Panc1 (cell line): ENCODE results near the gene EYA3. TPM values are rescaled to one million over a fixed set of nuclear protein-coding genes. Genes with fewer than 3 reads are reported as not detected.

Source experiments
- ATAC-seq: fragments of 200-7000 bp; cut with Tn5 transposase; 2 replicates; pipeline ENCODE4 v1.9.1; 2020; ENCODE audit warnings: mild to moderate bottlenecking, moderate library complexity
- BruUV-seq: library from RNA; stranded (reverse); fragments of 400-500 nt; replicated peaks from 2 replicates; lab custom pipeline; 2021; lab: Mats Ljungman, UMichigan
- CTCF ChIA-PET: fragments of 300-600 bp; sonication (Branson Sonifier 250); formaldehyde crosslinking; loops from one replicate; lab custom pipeline; 2022; ENCODE audit warnings: antibody characterized with exemption; lab: Charles Lee
- POLR2A ChIA-PET: fragments of 300-600 bp; sonication (Branson Sonifier 250); formaldehyde crosslinking; loops from one replicate; lab custom pipeline; 2022; ENCODE audit warnings: antibody characterized with exemption; lab: Charles Lee
- DNase-seq: peaks from one replicate; pipeline ENCODE4 v3.0.0-alpha.2; 2010; ENCODE audit warnings: low read depth, low spot score
- H3K27ac ChIP-seq: 2 replicates; pipeline ENCODE4 v1.5.1; 2011; ENCODE audit warnings: mild to moderate bottlenecking, low read length, inconsistent platforms
- H3K27me3 ChIP-seq: fragments of 200-500 bp; sonication (Bioruptor generic); 2 replicates; pipeline ENCODE4 v1.6.0; 2014; ENCODE audit warnings: low read length, inconsistent platforms; ENCODE audit not compliant: control insufficient read depth, insufficient read depth
- H3K36me3 ChIP-seq: fragments of 200-500 bp; sonication (Bioruptor generic); 2 replicates; pipeline ENCODE4 v1.5.1; 2014; ENCODE audit warnings: inconsistent platforms, mild to moderate bottlenecking, low read length, moderate library complexity; ENCODE audit not compliant: control insufficient read depth, insufficient read depth
- H3K4me1 ChIP-seq: 2 replicates; pipeline ENCODE4 v1.5.1; 2011; ENCODE audit warnings: inconsistent platforms, mild to moderate bottlenecking, low read length, moderate library complexity; ENCODE audit not compliant: control insufficient read depth, insufficient read depth
- H3K4me3 ChIP-seq, 2 experiments: 2 replicates each; pipeline ENCODE4 v1.5.1; 2011 to 2012; ENCODE audit warnings: low read depth in 2 of 2, low read length in 2 of 2, mild to moderate bottlenecking in 2 of 2, inconsistent platforms in 1 of 2, moderate library complexity in 1 of 2
- H3K9me3 ChIP-seq: fragments of 200-500 bp; sonication (Bioruptor generic); 2 replicates; pipeline ENCODE4 v1.5.1; 2014; ENCODE audit warnings: low read depth, mild to moderate bottlenecking, inconsistent platforms, low read length, moderate library complexity; ENCODE audit not compliant: control insufficient read depth, insufficient read depth
- POLR2AphosphoS5 ChIP-seq: IDR thresholded peaks from 2 replicates; pipeline ENCODE4 v1.6.1; 2012; ENCODE audit warnings: mild to moderate bottlenecking, low read depth, low read length, moderate library complexity
- SIN3A ChIP-seq: IDR thresholded peaks from 2 replicates; pipeline ENCODE4 v1.6.1; 2012; ENCODE audit warnings: low read depth, mild to moderate bottlenecking, low read length, moderate library complexity, borderline replicate concordance; ENCODE audit not compliant: insufficient read depth
- TCF7L2 ChIP-seq: IDR thresholded peaks from 2 replicates; pipeline ENCODE4 v1.6.1; 2011; ENCODE audit warnings: mild to moderate bottlenecking, low read depth, low read length, inconsistent platforms
- in situ Hi-C: cut with HindIII; loops from 2 replicates; pipeline ENCODE4 v1.10.0; 2016; ENCODE audit warnings: low sequenced_read_pairs, low pct_unique_long_range_greater_than_20kb
- intact Hi-C: fragments of 100-400 bp; cut with micrococcal nuclease; formaldehyde crosslinking; loops from one replicate; pipeline ENCODE4 v1.10.0; 2022; ENCODE audit not compliant: unreplicated experiment
- total RNA-seq: library from RNA; stranded (reverse); gene quantifications from one replicate; pipeline ENCODE4 v1.2.1, GENCODE V29; 2021; ENCODE audit not compliant: unreplicated experiment
- TF ChIP-seq, protein P1 (sequence below): fragments of 450-650 bp; IDR thresholded peaks from 2 replicates; pipeline ENCODE4 v1.5.1; 2017; ENCODE audit warnings: mild to moderate bottlenecking
- TF ChIP-seq, protein P2 (sequence below), 2 experiments: IDR thresholded peaks; 2 replicates each; pipeline ENCODE4 v1.6.1; 2011 to 2012; ENCODE audit warnings: low read depth in 2 of 2, control low read depth in 1 of 2, low read length in 1 of 2, mild to moderate bottlenecking in 1 of 2, moderate library complexity in 1 of 2; ENCODE audit not compliant: insufficient read depth in 1 of 2

Gene EYA3
- total RNA-seq, 1 experiment from 2014 or later = 17.5 TPM

DNA sequence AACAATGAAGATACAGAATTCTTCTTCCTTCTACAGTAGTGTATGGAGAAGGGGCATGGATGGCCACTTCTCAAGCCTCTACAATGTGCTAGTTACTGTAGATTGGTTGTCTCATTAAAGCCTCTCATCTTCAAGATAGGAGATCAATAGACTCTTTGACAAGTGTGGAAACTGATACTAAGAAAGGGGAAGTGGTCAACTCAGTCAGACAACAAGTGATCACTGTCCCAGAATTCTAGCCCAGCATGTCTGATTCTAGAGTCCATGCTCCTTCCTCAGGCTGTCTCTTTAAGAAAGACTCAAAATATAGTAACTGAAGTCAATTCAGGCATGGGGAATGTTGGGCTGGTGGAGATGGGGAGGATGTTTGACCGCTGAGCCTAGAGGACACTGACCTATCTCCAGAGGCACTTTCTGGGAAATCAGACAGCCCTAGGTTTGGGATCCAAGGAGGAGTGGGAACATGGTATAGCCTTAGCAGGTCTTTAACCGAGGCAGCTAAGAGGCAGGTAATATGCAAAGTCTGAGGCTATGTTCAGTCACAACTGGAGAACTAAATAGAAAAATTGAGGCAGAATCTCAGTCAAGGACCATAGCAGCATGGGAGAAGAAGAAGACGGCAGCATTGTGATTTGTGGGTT, 39.3 kb upstream of the EYA3 start:
- ATAC-seq (no peak), DNase-seq (no peak)
- Histone ChIP-seq H3K4me3 (no peak overlapping the region), H3K4me1 (peaks cover 3% of the 10 kb centered on the region; the same call in 1 of the 2 replicates), H3K9me3 (no peaks in the 10 kb centered on the region), H3K27me3 (no peaks in the 10 kb centered on the region; the same call in 1 of the 2 replicates), H3K27ac (no peak overlapping the region), H3K36me3 (no peaks in the 10 kb centered on the region)
- intact Hi-C loops = no loop called here
- TF ChIP-seq, protein P1, sequence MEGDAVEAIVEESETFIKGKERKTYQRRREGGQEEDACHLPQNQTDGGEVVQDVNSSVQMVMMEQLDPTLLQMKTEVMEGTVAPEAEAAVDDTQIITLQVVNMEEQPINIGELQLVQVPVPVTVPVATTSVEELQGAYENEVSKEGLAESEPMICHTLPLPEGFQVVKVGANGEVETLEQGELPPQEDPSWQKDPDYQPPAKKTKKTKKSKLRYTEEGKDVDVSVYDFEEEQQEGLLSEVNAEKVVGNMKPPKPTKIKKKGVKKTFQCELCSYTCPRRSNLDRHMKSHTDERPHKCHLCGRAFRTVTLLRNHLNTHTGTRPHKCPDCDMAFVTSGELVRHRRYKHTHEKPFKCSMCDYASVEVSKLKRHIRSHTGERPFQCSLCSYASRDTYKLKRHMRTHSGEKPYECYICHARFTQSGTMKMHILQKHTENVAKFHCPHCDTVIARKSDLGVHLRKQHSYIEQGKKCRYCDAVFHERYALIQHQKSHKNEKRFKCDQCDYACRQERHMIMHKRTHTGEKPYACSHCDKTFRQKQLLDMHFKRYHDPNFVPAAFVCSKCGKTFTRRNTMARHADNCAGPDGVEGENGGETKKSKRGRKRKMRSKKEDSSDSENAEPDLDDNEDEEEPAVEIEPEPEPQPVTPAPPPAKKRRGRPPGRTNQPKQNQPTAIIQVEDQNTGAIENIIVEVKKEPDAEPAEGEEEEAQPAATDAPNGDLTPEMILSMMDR = no peak
- TF ChIP-seq POLR2AphosphoS5 = no peak
- TF ChIP-seq SIN3A = no peak
- TF ChIP-seq, protein P2, sequence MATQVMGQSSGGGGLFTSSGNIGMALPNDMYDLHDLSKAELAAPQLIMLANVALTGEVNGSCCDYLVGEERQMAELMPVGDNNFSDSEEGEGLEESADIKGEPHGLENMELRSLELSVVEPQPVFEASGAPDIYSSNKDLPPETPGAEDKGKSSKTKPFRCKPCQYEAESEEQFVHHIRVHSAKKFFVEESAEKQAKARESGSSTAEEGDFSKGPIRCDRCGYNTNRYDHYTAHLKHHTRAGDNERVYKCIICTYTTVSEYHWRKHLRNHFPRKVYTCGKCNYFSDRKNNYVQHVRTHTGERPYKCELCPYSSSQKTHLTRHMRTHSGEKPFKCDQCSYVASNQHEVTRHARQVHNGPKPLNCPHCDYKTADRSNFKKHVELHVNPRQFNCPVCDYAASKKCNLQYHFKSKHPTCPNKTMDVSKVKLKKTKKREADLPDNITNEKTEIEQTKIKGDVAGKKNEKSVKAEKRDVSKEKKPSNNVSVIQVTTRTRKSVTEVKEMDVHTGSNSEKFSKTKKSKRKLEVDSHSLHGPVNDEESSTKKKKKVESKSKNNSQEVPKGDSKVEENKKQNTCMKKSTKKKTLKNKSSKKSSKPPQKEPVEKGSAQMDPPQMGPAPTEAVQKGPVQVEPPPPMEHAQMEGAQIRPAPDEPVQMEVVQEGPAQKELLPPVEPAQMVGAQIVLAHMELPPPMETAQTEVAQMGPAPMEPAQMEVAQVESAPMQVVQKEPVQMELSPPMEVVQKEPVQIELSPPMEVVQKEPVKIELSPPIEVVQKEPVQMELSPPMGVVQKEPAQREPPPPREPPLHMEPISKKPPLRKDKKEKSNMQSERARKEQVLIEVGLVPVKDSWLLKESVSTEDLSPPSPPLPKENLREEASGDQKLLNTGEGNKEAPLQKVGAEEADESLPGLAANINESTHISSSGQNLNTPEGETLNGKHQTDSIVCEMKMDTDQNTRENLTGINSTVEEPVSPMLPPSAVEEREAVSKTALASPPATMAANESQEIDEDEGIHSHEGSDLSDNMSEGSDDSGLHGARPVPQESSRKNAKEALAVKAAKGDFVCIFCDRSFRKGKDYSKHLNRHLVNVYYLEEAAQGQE (IDR thresholded peaks at IDR 0.05; ENCODE audit: insufficient read depth in 1 of 2, low read depth in 2 of 2, low read length in 1 of 2) = no peak
- TF ChIP-seq TCF7L2 = no peak
- BruUV-seq = no TSS peak
- ChIA-PET POLR2A (interaction anchor here (0.6 kb wide), 1 partner anchor 25 kb away, joined by 4 read pairs; no protein-coding TSS in a partner anchor), CTCF (no interaction called here)
- in situ Hi-C loops = no loop called here

DNA sequence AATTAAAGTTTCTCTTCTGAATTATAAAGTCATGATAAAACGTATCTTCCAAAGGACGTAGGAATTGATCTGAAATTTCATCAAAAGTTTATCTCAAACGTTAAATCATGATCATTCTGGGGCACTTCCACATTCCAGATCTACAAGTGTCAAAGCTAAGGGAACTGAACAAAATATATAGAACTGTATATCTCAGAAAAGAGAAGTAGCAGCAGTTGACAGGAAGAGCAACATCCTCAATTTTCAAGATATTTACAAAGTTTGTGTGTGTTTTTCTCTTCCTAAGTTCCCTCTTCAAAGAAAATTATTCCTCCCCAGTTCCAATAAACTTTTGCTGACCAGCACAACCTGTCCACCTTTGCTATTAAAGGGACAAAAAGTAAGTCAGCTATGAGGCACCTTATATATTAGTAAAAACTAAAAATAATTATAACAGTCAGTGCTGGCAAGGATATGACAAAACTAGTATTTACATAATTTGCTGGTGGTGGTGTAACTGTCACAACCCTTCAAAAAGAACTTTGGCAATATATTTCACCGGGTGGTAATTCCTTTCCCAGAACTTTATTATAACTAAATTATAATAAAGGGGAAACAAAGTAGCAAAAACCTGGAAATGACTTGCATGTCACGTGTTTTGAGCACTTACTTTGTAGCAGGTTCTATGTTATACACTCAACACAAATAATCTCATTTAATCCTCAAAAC, 38.5 kb upstream of the EYA3 start:
- DNase-seq = no peak
- TF ChIP-seq TCF7L2 = no peak
- TF ChIP-seq, protein P2 (IDR thresholded peaks at IDR 0.05; ENCODE audit: insufficient read depth in 1 of 2, low read depth in 2 of 2, low read length in 1 of 2) = no peak
- TF ChIP-seq, protein P1 = no peak
- no peak for TF ChIP-seq POLR2AphosphoS5
- TF ChIP-seq SIN3A = no peak
- intact Hi-C loops = no loop called here
- H3K9me3 ChIP-seq = no peaks in the 10 kb centered on the region
- peaks cover 3% of the 10 kb centered on the region; the same call in 1 of the 2 replicates for H3K4me1 ChIP-seq
- BruUV-seq = no TSS peak
- no peak for ATAC-seq
- POLR2A ChIA-PET = no interaction called here
- H3K36me3 ChIP-seq = no peaks in the 10 kb centered on the region
- in situ Hi-C loops = no loop called here
- H3K27me3 ChIP-seq = no peaks in the 10 kb centered on the region; the same call in 1 of the 2 replicates
- no peak overlapping the region for H3K27ac ChIP-seq
- CTCF ChIA-PET = no interaction called here
- no peak overlapping the region for H3K4me3 ChIP-seq
